GM19463 (cell line): Measurements from ENCODE around the gene CNTROB.
"Not testable (repeated sequence)": the region's sequence is repeated elsewhere in the genome, so short reads cannot be mapped to it uniquely, and the experiment has no call there.

Experiments
- ATAC-seq: cut with Tn5 transposase; IDR thresholded peaks from one replicate; pipeline ENCODE4 v1.9.1; 2021; ENCODE audit warnings: mild to moderate bottlenecking, moderate library complexity; ENCODE audit not compliant: unreplicated experiment

CNTROB gene

DNA sequence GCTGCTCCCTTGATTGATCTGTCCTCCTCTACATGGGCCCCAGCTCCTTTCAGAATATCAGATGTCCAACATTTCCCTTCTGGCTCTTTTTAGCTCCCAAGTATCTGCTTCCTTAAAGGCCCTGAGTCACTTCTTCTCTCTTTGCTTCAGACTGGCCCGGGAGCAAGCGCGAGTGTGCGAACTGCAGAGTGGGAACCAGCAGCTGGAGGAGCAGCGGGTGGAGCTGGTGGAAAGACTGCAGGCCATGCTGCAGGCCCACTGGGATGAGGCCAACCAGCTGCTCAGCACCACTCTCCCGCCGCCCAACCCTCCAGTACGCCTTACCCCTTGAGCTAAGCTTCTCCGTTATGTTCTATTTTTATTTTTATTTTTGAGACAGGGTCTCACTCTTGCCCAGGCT is 12.3 kb downstream of the CNTROB start:
- no peak for ATAC-seq

DNA sequence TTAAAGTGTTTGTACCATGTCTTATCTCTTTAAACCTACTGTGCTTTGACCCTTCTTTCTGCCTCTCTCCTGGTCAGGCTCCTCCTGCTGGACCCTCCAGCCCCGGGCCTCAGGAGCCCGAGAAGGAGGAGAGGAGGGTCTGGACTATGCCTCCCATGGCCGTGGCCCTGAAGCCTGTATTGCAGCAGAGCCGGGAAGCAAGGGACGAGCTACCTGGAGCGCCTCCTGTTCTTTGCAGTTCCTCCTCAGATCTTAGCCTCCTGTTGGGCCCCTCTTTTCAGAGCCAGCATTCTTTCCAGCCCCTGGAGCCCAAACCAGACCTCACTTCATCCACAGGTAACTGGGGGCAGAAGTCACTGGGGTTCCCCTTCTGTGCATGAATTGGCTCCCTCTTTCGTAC is 13.6 kb downstream of the CNTROB start:
- no peak for ATAC-seq

DNA sequence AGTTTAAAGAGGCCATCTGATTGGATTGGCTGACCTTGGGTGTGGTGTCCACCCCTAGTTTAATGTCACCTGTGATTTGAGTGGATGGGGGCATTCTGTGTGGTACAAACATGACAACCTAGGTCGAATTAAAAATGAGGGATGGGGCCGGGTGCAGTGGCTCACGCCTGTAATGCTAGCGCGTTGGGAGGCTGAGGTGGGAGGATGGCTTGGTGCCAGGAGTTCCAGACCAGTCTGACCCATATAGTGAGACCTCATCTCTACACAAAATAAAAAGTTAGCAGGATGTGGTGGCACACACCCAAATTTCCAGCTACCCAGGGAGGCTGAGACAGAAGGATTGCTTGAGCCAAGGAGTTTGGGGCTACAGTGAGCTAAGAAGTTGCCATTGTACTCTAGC is 14.4 kb downstream of the CNTROB start:
- no peak for ATAC-seq

DNA sequence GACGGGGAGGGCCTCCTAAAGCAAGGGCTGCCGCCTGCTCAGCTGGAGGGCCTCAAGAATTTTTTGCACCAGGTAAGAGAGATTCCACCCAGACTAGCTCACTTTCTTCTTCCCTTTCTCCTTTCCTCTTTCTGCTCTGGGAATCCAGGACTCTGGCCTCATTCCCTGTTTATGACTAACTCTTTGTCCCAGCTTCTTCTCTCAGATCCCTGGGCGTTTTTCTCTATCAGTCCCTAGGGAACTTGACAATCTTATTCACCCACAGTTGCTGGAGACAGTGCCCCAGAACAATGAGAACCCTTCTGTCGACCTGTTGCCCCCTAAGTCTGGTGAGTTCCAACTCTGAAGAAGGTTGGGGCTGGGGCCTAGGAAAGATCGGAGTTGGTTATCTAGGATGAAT is 15.6 kb downstream of the CNTROB start:
- ATAC-seq = no peak

DNA sequence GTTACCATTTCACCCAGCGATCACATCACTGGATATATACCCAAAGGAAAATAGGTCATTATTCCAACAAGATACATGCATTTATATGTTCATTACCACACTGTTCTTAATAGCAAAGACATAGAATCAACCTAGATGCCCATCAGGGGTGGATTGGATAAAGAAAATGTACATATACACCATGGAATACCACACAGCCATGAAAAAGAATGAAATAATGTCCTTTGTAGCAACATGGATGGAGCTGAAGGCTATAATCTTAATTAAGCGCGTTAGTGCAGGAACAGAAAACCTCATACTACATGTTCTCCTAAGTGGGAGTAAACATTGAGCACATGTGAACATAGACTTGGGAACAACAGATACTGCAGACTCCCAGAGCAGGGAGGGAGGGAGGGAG is 18.6 kb downstream of the CNTROB start:
- no peak for ATAC-seq

DNA sequence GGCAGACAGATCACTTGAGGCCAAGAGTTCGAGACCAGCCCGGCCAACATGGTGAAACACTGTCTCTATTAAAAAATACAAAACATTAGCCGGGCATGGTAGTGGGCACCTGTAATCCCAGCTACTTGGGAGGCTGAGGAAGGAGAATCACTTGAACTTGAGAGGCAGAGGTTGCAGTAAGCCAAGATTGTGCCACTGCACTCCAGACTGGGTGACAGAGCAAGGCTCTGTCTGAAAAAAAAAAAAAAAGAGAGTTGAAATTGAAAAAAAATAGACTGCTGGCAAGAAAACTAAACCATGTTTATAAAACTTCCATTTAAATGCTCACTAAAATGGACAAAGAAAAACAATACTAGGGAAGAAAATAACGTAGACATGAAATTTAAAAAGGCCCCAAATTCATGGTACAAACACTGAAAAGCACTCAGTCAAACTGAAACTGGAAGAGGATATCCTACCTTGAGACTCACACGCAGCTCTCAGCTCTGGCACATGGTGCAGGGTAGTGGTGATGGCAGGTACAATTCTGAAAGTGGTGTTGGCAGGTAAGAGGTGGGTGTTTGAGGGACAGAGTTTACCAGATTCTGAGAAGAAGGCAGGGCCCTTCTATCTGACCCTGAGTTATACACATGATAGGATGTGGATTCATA is 19.3 kb downstream of the CNTROB start:
- no peak for ATAC-seq

DNA sequence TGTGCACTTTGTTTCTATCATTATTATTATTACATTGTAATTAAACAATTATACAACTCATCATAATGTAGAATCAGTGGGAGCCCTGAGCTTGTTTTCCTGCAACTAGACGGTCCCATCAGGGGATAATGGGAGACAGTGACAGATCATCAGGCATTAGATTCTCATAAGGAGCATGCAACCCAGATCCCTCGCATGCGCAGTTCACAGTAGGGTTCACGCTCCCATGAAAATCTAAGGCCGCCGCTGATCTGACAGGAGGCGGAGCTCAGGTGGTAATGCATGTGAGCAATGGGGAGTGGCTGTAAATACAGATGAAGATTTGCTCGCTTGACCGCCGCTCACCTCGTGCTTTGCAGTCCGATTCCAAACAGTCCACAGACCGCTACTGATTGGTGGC is 21.3 kb downstream of the CNTROB start:
- not testable (repeated sequence) for ATAC-seq

DNA sequence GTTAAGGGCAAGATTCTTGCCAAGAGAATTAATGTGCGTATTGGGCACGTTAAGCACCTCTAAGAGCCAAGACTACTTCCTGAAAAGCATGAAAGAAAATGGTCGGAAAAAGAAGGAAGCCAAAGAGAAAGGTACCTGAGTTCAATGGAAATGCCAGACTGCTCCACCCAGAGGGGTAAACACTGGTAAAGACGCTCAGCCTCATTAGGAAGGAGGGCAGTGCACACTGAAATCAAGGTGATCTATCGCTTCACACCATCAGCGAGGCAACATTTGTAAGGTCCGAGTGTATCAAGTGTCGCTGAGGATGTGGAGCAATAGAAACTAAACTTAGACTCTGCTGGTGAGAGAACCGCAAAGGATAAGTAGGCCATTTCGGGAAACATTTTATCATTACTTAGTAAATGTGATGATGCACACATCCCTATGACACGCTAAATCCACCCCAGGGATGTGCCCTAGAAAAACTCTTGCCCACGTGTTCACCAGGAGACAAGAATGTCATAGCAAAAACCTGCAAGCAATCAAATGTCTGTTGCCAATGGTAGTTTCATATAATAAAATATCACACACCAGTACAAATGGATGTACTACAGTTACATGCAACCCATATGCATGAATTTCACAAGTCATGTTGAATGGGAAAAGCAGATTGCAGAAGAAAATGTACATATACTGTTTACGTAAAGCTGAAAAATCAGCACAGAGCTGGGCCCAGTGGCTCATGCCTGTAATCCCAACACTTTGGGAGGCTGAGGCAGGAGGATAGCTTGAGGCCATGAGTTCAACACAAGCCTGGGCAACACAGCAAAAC is 23.6 kb downstream of the CNTROB start:
- no peak for ATAC-seq

DNA sequence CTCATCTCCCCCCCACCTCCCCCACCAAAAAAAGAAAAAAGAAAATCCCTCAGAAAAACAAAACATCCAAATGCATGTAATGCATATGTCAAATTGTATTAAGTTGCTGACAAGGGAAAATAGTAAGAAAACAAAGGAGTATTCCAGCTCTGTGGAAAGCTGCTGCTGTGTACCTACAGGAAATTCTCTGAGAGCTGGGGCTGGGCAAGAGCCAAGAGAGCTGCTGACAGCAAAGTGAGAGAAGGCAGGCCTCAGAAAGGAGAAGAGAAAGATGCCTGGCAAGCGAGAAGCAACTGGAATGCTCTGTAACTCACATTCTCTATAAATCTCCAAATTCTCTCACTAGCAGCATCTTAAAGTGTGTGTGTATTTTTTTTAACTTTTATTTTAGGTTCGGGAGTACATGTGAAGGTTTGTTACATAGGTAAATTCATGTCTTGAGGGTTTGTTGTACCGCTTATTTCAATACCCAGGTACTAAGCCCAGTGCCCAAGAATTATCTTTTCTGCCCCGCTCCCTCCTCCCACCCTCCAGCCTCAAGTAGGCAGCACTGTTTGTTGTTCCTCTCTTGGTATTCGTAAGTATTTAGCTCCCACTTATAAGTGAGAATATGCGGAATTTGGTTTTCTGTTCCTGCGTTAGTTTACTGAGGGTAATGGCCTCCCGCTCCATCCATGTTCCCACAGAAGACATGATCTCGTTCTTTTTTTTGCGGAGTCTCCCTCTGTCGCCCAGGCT is 24.4 kb downstream of the CNTROB start:
- no peak for ATAC-seq

DNA sequence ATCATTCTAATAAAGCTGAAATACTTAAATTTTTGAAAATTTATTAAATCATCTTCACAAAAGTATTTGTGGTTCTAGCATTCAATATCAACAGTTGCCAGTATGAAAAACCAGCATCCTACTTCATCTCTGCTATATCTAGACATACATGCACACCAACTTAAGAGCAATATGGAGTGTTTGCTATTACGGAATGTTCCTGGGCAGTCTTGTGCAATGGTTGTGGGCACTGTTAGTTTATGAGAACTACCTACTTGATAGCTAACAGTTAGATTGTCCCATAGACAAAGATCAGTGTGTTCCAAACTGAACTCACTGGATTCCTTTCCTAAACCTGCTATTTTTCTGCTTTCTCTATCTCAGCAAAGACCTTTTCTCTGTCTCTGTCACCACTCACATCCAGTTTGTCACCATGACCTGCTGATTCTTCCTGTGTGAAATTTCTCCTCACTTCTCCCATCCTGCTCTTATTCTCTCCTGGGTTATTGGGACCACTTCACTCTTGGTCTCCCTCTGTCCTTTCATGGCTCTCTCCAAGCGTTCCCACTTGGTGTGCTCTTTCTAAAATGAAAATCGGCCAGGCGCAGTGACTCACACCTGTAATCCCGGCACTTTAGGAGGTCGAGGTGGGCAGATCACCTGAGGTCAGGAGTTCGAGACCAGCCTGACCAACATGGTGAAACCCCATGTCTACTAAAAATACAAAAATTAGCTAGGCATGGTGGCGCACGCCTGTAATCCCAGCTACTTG is 27.7 kb downstream of the CNTROB start:
- no peak for ATAC-seq

DNA sequence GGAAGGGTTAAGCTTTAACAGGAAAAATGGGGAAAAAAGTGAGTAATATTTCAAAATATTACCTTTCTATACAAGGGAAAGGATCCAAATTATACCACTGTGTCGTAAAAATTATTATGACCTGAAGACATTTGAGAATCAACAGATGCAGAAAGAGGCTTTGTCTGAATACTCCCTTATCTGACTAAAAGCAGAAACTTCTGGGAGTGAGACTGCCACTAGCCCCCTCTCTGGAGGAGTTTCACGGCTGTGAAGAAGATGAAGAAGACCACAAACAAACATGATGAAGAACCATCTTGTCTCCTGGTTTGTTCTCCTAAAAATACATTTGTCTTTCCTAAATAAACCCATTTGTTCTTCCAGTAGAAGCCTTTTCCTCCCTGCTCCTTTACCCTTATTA is 29.4 kb downstream of the CNTROB start:
- no peak for ATAC-seq

DNA sequence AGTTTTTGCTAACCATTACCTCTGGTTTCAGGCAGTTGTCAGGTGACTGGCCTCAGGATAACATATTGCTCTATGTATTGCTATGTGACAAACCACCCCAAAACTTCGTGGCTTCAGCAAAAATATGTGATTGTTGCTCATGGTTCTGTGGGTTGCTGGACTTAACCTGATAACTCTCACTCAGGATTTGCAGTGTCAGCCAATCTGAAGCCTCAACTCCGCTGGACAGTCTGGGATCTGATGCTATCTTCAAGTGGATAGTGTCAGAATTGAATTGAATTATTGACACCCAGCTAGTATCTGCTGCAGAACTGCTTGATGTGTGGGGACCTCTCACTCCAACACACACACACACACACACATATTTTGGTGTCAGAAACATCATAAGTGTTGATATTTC is 35.7 kb downstream of the CNTROB start:
- ATAC-seq = no peak

DNA sequence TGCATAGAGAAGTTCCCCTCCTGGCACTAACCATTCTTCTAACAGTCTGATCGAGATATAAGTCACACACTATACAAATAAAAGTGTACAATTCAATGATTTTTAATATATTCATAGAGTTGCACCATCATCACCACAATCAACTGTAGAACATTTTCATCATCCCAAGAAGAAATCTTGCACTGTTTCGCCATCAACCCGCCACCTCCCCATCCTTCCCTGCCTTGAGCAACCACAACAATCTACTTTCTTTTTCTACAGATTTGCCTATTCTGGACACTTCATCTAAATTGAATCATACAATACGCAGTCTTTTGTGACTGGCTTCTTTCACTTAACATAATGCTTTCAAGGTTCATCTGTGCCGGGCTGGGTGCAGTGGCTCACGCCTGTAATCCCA is 37.4 kb downstream of the CNTROB start:
- ATAC-seq = no peak

DNA sequence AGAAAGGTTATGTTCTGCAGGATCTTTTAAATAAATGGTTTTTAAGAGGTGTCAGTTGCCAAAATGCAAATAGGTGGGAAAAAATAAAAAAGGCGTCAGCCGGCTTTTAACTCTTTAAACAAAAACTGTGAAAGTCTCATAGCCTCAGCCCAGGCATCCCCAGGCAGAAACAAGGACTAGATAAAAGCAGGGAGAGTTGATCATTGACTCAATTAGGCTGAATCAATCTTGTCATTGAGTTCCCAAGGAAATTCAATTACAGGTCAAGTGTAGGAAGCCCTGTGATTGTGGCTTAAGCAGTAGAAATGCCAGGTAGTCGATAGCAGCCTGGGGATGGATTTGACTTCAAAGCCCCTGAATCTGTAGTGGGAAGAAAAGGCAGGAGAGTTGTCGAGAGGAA is 39.6 kb downstream of the CNTROB start:
- ATAC-seq = no peak

DNA sequence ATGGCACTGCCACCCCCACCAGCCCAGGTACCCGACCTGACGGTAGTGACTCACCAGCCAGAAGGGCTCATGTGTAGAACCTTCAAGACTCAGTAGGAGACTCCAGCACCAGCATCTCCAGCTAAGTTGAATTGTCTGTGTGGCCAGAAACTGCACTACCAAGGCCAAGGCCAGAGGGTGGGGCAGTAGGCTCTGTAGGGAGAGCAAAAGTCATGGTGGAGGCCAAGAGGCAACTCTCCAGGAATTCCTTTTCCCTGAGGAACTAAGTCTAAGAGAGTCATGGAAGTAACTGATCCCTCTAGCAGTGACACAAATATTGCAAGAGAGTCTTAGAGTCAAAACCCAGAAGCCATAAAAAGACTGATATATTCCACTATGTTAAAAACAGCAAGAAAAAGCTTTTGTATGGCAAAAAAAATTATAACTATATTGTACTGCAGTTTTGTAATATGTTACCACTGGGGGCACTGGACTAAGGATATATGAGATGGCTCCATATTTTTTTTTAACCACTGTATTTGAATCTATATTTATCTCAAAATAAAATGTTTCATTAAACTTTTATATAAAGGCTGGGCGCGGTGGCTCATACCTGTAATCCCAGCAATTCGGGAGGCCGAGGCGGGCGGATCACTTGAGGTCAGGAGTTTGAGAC is 40.3 kb downstream of the CNTROB start:
- ATAC-seq = no peak

DNA sequence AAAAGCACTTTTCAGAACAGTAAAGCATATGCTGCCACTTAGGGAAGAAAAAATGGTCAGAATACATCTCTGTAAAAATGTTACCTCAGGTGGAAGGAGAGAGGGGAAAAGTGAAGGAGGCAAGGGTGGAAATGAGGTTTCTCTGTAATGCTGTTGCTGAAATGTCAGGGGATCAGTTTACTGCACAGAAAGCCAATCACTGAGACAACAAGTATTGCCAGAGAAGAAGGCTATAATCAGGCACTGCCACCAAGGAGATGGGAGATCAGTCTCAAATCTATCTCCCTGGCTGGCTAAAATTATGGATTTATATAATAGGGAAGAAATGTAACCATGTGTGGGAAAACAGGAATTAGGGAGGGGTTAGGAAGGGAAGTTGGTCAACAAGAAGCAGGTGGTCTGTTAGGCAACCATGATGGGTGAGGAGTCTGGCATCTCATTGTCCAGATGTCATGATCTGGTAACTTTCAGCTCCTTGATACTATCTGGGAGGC is 42.7 kb downstream of the CNTROB start:
- ATAC-seq = no peak

DNA sequence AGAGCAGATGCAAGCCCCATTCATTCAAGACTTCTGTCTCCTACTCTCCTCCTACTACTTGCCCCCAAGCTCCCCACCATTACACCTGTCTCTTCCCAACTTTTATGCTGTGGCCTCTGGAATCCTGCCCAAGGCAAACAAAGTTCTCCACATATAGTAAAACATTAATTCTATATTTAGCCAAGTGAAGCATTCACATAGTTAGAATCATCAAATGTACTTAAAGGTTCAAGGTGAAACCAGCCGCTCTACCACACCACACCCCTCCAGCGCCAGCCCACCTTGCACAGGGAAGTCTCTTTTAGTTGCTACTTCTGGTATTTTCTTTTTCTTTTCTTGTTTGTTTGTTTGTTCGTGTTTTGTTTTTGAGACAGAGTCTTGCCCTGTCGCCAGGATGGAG is 45.0 kb downstream of the CNTROB start:
- no peak for ATAC-seq

DNA sequence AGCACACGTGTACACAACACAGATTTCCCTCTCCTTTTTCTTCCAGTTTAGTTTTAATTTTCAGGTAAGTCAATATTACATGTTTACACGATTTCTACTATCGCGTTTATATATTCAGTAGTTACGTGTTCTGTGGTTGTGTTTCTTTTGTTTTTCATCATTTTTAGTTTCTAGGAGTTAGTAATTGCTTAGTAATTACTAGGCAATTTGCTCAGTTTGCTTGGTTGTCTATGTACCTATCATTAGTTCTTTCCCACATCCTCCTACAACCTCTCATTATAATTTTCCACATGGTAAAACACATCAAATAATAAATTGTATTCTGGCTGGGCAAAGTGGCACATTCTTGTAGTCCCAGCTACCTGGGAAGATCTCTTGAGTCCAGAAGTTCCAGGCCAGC is 45.8 kb downstream of the CNTROB start:
- no peak for ATAC-seq

DNA sequence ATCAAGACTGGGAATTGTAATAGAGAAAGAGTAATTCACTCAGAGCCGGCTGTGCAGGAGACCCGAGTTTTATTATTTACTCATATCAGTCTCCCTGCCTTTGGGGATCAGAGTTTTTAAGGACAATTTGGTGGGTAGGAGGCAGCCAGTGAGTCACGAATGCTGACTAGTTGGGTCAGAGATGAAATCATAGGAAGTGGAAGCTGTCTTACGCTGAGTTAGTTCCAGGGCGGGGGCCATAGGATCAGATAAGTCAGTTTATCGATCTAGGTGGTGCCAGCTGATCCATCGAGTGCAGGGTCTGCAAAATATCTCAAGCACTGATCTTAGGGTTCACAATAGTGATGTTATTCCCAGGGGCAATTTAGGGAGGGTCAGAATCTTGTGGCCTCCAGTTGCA is 50.2 kb downstream of the CNTROB start:
- ATAC-seq = no peak

DNA sequence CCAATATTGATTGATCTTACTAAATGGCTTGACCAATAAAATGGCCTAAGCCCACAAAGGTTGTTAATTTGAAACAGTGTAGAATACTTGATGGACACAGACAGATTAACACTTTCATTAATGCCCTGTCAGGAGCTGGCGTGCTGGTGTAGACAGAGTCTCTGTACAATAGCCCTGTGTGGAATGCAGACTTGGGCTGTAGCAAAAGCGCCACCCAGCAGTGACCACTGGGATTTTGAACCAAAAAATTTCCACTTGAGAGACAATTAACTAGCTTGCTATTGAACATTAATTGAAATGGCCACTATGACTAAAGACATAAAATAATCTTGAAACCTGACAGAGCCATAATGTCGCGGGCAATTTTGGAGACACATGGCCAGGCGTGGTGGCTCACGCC is 50.7 kb downstream of the CNTROB start:
- ATAC-seq = no peak

DNA sequence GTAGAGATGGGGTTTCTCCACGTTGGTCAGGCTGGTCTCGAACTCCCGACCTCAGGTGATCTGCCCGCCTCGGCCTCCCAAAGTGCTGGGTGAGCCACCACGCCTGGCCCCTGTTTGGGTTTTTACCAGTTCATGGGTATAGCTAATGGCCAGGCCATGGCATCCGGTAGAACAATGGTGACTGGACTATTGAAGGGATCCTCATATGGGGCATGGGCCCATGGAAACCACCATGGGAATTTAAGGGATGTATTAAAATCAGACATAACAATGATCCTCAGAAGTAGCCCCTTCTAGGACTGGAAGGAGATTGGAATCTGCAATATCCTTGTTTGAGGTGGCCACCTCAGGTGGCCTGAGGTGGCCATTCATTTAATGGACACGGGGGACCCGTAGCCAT is 52.9 kb downstream of the CNTROB start:
- no peak for ATAC-seq
